ENCODE results near the gene ARHGAP32.

The ARHGAP32 gene

GRCh38 chr11:128934351-128934750 lies 257.8 kb downstream of the ARHGAP32 start:
- no peak overlapping the region for H3K27ac Mint-ChIP-seq
- peaks cover 0 to 63% of the 10 kb centered on the region in 2 donors for H3K27me3 Mint-ChIP-seq
- no peaks in the 10 kb centered on the region for H3K9me3 Mint-ChIP-seq
- no peak overlapping the region for H3K4me3 Mint-ChIP-seq
- ATAC-seq (replicated peaks) (no peak), DNase-seq (no peak)
- H3K36me3 Mint-ChIP-seq (ENCODE audit: insufficient read depth), result peaks cover 3% of the 10 kb centered on the region
- peaks cover 0 to 3% of the 10 kb centered on the region in 2 donors for H3K4me1 Mint-ChIP-seq (ENCODE audit: low read depth in 2 of 2)

GRCh38 chr11:128933481-128934178 lies 258.5 kb downstream of the ARHGAP32 start:
- Mint-ChIP-seq H3K27ac (no peak overlapping the region), H3K9me3 (no peaks in the 10 kb centered on the region), H3K36me3 (ENCODE audit: insufficient read depth) (peaks cover 3% of the 10 kb centered on the region), H3K4me1 (ENCODE audit: low read depth in 2 of 2) (peaks cover 2 to 4% of the 10 kb centered on the region in 2 donors), H3K4me3 (no peak overlapping the region), H3K27me3 (peaks cover 0 to 58% of the 10 kb centered on the region in 2 donors)
- DNase-seq (no peak), ATAC-seq (replicated peaks) (no peak)

GRCh38 chr11:128931668-128932067 lies 260.5 kb downstream of the ARHGAP32 start:
- H3K27me3 Mint-ChIP-seq, result peaks cover 5 to 60% of the 10 kb centered on the region in 2 donors
- no peak overlapping the region for H3K4me3 Mint-ChIP-seq
- no peak overlapping the region for H3K27ac Mint-ChIP-seq
- DNase-seq (no peak), ATAC-seq (replicated peaks) (no peak)
- H3K4me1 Mint-ChIP-seq (ENCODE audit: low read depth in 2 of 2), result peaks cover 9 to 10% of the 10 kb centered on the region in 2 donors
- H3K9me3 Mint-ChIP-seq, result no peaks in the 10 kb centered on the region
- H3K36me3 Mint-ChIP-seq (ENCODE audit: insufficient read depth), result peaks cover 3% of the 10 kb centered on the region

GRCh38 chr11:128931066-128931465 lies 261.1 kb downstream of the ARHGAP32 start:
- H3K9me3 Mint-ChIP-seq, result no peaks in the 10 kb centered on the region
- H3K27me3 Mint-ChIP-seq, result peaks cover 5 to 64% of the 10 kb centered on the region in 2 donors
- H3K36me3 Mint-ChIP-seq (ENCODE audit: insufficient read depth), result peaks cover 3% of the 10 kb centered on the region
- H3K4me3 Mint-ChIP-seq, result no peak overlapping the region
- ATAC-seq (replicated peaks), result no peak
- no peak overlapping the region for H3K27ac Mint-ChIP-seq
- DNase-seq, result no peak
- H3K4me1 Mint-ChIP-seq (ENCODE audit: low read depth in 2 of 2), result peaks cover 9 to 10% of the 10 kb centered on the region in 2 donors

GRCh38 chr11:128929991-128930390 lies 262.1 kb downstream of the ARHGAP32 start:
- ATAC-seq (replicated peaks), result no peak
- Mint-ChIP-seq H3K27ac (peak overlapping the region in 1 of 2 donors; percentile 28), H3K9me3 (no peaks in the 10 kb centered on the region), H3K27me3 (peaks cover 5 to 68% of the 10 kb centered on the region in 2 donors), H3K4me1 (ENCODE audit: low read depth in 2 of 2) (peaks cover 9 to 10% of the 10 kb centered on the region in 2 donors), H3K4me3 (no peak overlapping the region), H3K36me3 (ENCODE audit: insufficient read depth) (peaks cover 3% of the 10 kb centered on the region)
- no peak for DNase-seq

- H3K27me3 Mint-ChIP-seq, result peaks cover 6 to 68% of the 10 kb centered on the region in 2 donors
- ATAC-seq (replicated peaks) (no peak), DNase-seq (no peak)
- peaks cover 3% of the 10 kb centered on the region for H3K36me3 Mint-ChIP-seq (ENCODE audit: insufficient read depth)
- H3K9me3 Mint-ChIP-seq, result no peaks in the 10 kb centered on the region
- H3K27ac Mint-ChIP-seq, result peak overlapping the region in 1 of 2 donors; percentile 28
- peaks cover 9 to 10% of the 10 kb centered on the region in 2 donors for H3K4me1 Mint-ChIP-seq (ENCODE audit: low read depth in 2 of 2)
- no peak overlapping the region for H3K4me3 Mint-ChIP-seq
Measured at GRCh38 chr11:128929468-128929867, 262.7 kb downstream of the ARHGAP32 start.

GRCh38 chr11:128928400-128928799 lies 263.7 kb downstream of the ARHGAP32 start:
- DNase-seq (no peak), ATAC-seq (replicated peaks) (peak; percentile 58)
- peaks cover 9 to 10% of the 10 kb centered on the region in 2 donors for H3K4me1 Mint-ChIP-seq (ENCODE audit: low read depth in 2 of 2)
- H3K27me3 Mint-ChIP-seq, result peaks cover 12 to 69% of the 10 kb centered on the region in 2 donors
- H3K9me3 Mint-ChIP-seq, result no peaks in the 10 kb centered on the region
- H3K36me3 Mint-ChIP-seq (ENCODE audit: insufficient read depth), result peaks cover 3% of the 10 kb centered on the region
- H3K4me3 Mint-ChIP-seq, result peak overlapping the region; percentile 7 to 20
- peak overlapping the region in 1 of 2 donors; percentile 36 for H3K27ac Mint-ChIP-seq

GRCh38 chr11:128927683-128928336 lies 264.3 kb downstream of the ARHGAP32 start:
- Mint-ChIP-seq H3K36me3 (ENCODE audit: insufficient read depth) (peaks cover 3% of the 10 kb centered on the region), H3K4me1 (ENCODE audit: low read depth in 2 of 2) (peaks cover 9 to 10% of the 10 kb centered on the region in 2 donors), H3K27ac (peak overlapping the region in 1 of 2 donors; percentile 36), H3K27me3 (peaks cover 12 to 64% of the 10 kb centered on the region in 2 donors), H3K4me3 (peak overlapping the region in 1 of 2 donors; percentile 7), H3K9me3 (no peaks in the 10 kb centered on the region)
- DNase-seq, result no peak
- no peak for ATAC-seq (replicated peaks)

- peaks cover 9 to 10% of the 10 kb centered on the region in 2 donors for H3K4me1 Mint-ChIP-seq (ENCODE audit: low read depth in 2 of 2)
- ATAC-seq (replicated peaks) (no peak), DNase-seq (no peak)
- peaks cover 3% of the 10 kb centered on the region for H3K36me3 Mint-ChIP-seq (ENCODE audit: insufficient read depth)
- no peaks in the 10 kb centered on the region for H3K9me3 Mint-ChIP-seq
- H3K27ac Mint-ChIP-seq, result no peak overlapping the region
- peaks cover 12 to 57% of the 10 kb centered on the region in 2 donors for H3K27me3 Mint-ChIP-seq
- H3K4me3 Mint-ChIP-seq, result peak overlapping the region; percentile 24 to 27
Measured at GRCh38 chr11:128927108-128927461, 265.0 kb downstream of the ARHGAP32 start.

GRCh38 chr11:128926437-128927107 lies 265.6 kb downstream of the ARHGAP32 start:
- Mint-ChIP-seq H3K4me3 (peak overlapping the region; percentile 24 to 27), H3K9me3 (no peaks in the 10 kb centered on the region), H3K4me1 (ENCODE audit: low read depth in 2 of 2) (peaks cover 9 to 10% of the 10 kb centered on the region in 2 donors), H3K27ac (no peak overlapping the region), H3K27me3 (peaks cover 12 to 58% of the 10 kb centered on the region in 2 donors), H3K36me3 (ENCODE audit: insufficient read depth) (peaks cover 3% of the 10 kb centered on the region)
- no peak for DNase-seq
- ATAC-seq (replicated peaks), result no peak

GRCh38 chr11:128926000-128926399 lies 266.1 kb downstream of the ARHGAP32 start:
- peaks cover 3% of the 10 kb centered on the region for H3K36me3 Mint-ChIP-seq (ENCODE audit: insufficient read depth)
- ATAC-seq (replicated peaks), result no peak

GRCh38 chr11:128925250-128925600 lies 266.9 kb downstream of the ARHGAP32 start:
- ATAC-seq (replicated peaks) (no peak), DNase-seq (no peak)
- H3K9me3 Mint-ChIP-seq, result no peaks in the 10 kb centered on the region
- peaks cover 9 to 10% of the 10 kb centered on the region in 2 donors for H3K4me1 Mint-ChIP-seq (ENCODE audit: low read depth in 2 of 2)
- peaks cover 21 to 72% of the 10 kb centered on the region in 2 donors for H3K27me3 Mint-ChIP-seq
- no peak overlapping the region for H3K4me3 Mint-ChIP-seq
- peaks cover 3% of the 10 kb centered on the region for H3K36me3 Mint-ChIP-seq (ENCODE audit: insufficient read depth)
- no peak overlapping the region for H3K27ac Mint-ChIP-seq

More at GRCh38 chr11:128926000-128926399, 266.1 kb downstream of the ARHGAP32 start:
- Mint-ChIP-seq H3K27me3 (peaks cover 14 to 64% of the 10 kb centered on the region in 2 donors), H3K9me3 (no peaks in the 10 kb centered on the region), H3K27ac (no peak overlapping the region), H3K4me1 (ENCODE audit: low read depth in 2 of 2) (peaks cover 9 to 10% of the 10 kb centered on the region in 2 donors), H3K4me3 (no peak overlapping the region)
- DNase-seq, result no peak

GRCh38 chr11:128924510-128925249 lies 267.4 kb downstream of the ARHGAP32 start:
- ATAC-seq (replicated peaks) (no peak), DNase-seq (no peak)
- Mint-ChIP-seq H3K27ac (peak overlapping the region in 1 of 2 donors; percentile 60), H3K9me3 (no peaks in the 10 kb centered on the region), H3K36me3 (ENCODE audit: insufficient read depth) (peaks cover 2% of the 10 kb centered on the region), H3K4me1 (ENCODE audit: low read depth in 2 of 2) (peaks cover 9 to 10% of the 10 kb centered on the region in 2 donors), H3K27me3 (peaks cover 24 to 70% of the 10 kb centered on the region in 2 donors), H3K4me3 (no peak overlapping the region)
